ENCODE measurements around the gene GATA1.

Gene GATA1

GRCh38 chrX:48785540-48786214 is 713 bp upstream of the GATA1 start:
- DNase-seq: peak; percentile 90

GRCh38 chrX:48786825-48787504 is 575 bp downstream of the GATA1 start:
- no peak for DNase-seq

- DNase-seq: peak; percentile 70
Observed at GRCh38 chrX:48787505-48788443, 1.4 kb downstream of the GATA1 start.

- DNase-seq: peak; percentile 76
Observed at GRCh38 chrX:48789366-48790220, 3.2 kb downstream of the GATA1 start.

- DNase-seq: no peak
Observed at GRCh38 chrX:48790477-48790876, 4.1 kb downstream of the GATA1 start.

- DNase-seq: no peak
Observed at GRCh38 chrX:48791063-48791820, 4.9 kb downstream of the GATA1 start.

- DNase-seq: no peak
Observed at GRCh38 chrX:48792219-48792618, 5.8 kb downstream of the GATA1 start.

GRCh38 chrX:48793935-48794334 is 7.5 kb downstream of the GATA1 start:
- no peak for DNase-seq

GRCh38 chrX:48794340-48794910 is 8.0 kb downstream of the GATA1 start:
- peak; percentile 80 for DNase-seq

GRCh38 chrX:48794911-48795515 is 8.6 kb downstream of the GATA1 start:
- peak; percentile 54 for DNase-seq

- no peak for DNase-seq
Observed at GRCh38 chrX:48798318-48798717, 11.9 kb downstream of the GATA1 start.

- peak; percentile 95 for DNase-seq
Observed at GRCh38 chrX:48800574-48801279, 14.3 kb downstream of the GATA1 start.

GRCh38 chrX:48801280-48802088 is 15.1 kb downstream of the GATA1 start, which contains the start of gene HDAC6:
HDAC6 (plus strand) TSS chrX:48802067; CDS start chrX:48802693, 626 bp downstream.
- DNase-seq: peak; percentile 99

GRCh38 chrX:48802089-48802904 is 15.9 kb downstream of the GATA1 start:
- DNase-seq: peak; percentile 90

- DNase-seq: no peak
Observed at GRCh38 chrX:48802905-48803200, 16.5 kb downstream of the GATA1 start.

GRCh38 chrX:48806081-48806480 is 19.7 kb downstream of the GATA1 start:
- no peak for DNase-seq

- DNase-seq: no peak
Observed at GRCh38 chrX:48813644-48814043, 27.3 kb downstream of the GATA1 start.

GRCh38 chrX:48814722-48815121 is 28.3 kb downstream of the GATA1 start:
- no peak for DNase-seq

- no peak for DNase-seq
Observed at GRCh38 chrX:48815266-48815665, 28.9 kb downstream of the GATA1 start.

Measured in hematopoietic multipotent progenitor cell treated with erythropoietin and hydrocortisone succinate and interleukin-3 and kit ligand, for 8 days (in vitro differentiated cells).